CD4-positive, alpha-beta T cell treated with Interleukin-17A for 4 hours (primary cell): ENCODE measurements around the gene OR6C76.

Source experiments
- DNase-seq: peaks from one replicate; pipeline ENCODE4 v3.0.0-alpha.2; 2020; ENCODE audit warnings: mixed read lengths

Gene OR6C76

DNA sequence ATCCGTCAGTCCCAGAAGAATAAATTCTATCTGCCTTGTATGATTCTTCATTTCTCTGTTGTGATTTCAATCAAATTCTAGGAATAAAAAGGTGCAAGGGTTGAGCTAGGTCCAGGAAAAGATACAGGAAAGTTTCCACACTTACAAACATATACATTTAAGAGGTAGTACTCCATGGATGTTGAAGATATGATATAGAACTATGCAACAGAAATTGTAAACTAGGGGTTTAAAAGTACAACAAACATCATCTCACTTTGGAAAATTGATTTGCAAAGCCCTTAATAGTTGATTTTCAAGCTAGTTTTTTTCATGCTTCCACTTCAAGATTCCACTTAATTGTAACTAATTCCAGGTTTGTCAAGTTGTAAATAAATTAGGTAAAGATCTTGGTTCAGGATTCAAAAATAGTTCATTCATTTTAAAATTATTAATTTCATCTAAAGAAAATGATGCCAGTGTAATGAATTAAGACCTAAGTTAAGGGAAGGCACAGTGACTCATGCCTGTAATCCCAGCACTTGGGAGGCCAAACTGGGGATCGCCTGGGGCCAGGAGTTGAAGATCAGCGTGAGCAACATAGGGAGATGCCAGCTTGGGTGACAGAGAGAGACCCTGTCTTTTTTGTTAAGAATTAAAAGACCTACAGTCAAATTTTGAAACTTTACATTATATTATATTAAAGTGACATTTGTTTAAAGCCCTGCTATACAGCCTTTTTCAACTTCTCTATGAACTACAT is 44.2 kb downstream of the OR6C76 start, which contains the start of gene OR6C70:
Gene OR6C70, minus strand, starts transcription at position 51 of the 742 bp plus-strand sequence. Its CDS starts 0 bp downstream, at position 51.
- DNase-seq = no peak

GRCh38 chr12:55472264-55472663 is 46.2 kb downstream of the OR6C76 start:
- DNase-seq = no peak
